Endothelial cell (in vitro differentiated cells): ENCODE data around the gene ELF5. TPM values are rescaled to one million over a fixed set of nuclear protein-coding genes. Genes with fewer than 3 reads are reported as not detected.

Experiments used
- DNase-seq: peaks from one replicate; pipeline ENCODE4 v3.0.0; 2021; ENCODE audit warnings: low spot score
- H3K27ac Mint-ChIP-seq: one replicate; pipeline ENCODE4 v1.8.0; 2021; ENCODE audit warnings: mixed read lengths, inconsistent platforms; ENCODE audit not compliant: unreplicated experiment
- H3K27me3 Mint-ChIP-seq: one replicate; pipeline ENCODE4 v1.8.0; 2021; ENCODE audit warnings: mild to moderate bottlenecking, moderate library complexity, mixed read lengths, inconsistent platforms; ENCODE audit not compliant: unreplicated experiment
- H3K36me3 Mint-ChIP-seq: one replicate; pipeline ENCODE4 v1.8.0; 2021; ENCODE audit warnings: mild to moderate bottlenecking, low read depth, mixed read lengths, inconsistent platforms; ENCODE audit not compliant: unreplicated experiment
- H3K4me1 Mint-ChIP-seq: one replicate; pipeline ENCODE4 v1.8.0; 2021; ENCODE audit warnings: mild to moderate bottlenecking, mixed read lengths, inconsistent platforms; ENCODE audit not compliant: unreplicated experiment
- H3K4me3 Mint-ChIP-seq: one replicate; pipeline ENCODE4 v1.8.0; 2021; ENCODE audit warnings: mild to moderate bottlenecking, mixed read lengths, inconsistent platforms; ENCODE audit not compliant: unreplicated experiment
- H3K9me3 Mint-ChIP-seq: one replicate; pipeline ENCODE4 v1.8.0; 2021; ENCODE audit warnings: mixed read lengths, inconsistent platforms; ENCODE audit not compliant: unreplicated experiment
- CTCF ChIP-seq: fragments of 200-600 bp; sonication (generic); IDR thresholded peaks from one replicate; pipeline ENCODE4 v1.5.0; 2021; ENCODE audit warnings: antibody characterized with exemption; ENCODE audit not compliant: unreplicated experiment
- total RNA-seq: library from RNA; stranded (reverse); fragmentation: NEBNext Ultra II Directional; extraction: Animal tissue kit (Norgen Biotek cat#: 25700); gene quantifications from one replicate; pipeline ENCODE4 v1.2.1, GENCODE V29; 2021; ENCODE audit not compliant: unreplicated experiment

ELF5 gene
- total RNA-seq, 1 donor from 2014 or later: not detected

GRCh38 chr11:34530545-34531234, 17.1 kb upstream of the ELF5 start:
- Mint-ChIP-seq H3K27me3 (peaks cover 4% of the 10 kb centered on the region), H3K4me3 (no peak overlapping the region), H3K4me1 (no peaks in the 10 kb centered on the region), H3K27ac (no peak overlapping the region), H3K36me3 (no peaks in the 10 kb centered on the region), H3K9me3 (no peaks in the 10 kb centered on the region)
- no peak for DNase-seq
- TF ChIP-seq CTCF: no peak

- Mint-ChIP-seq H3K4me1 (no peaks in the 10 kb centered on the region), H3K9me3 (no peaks in the 10 kb centered on the region), H3K4me3 (no peak overlapping the region), H3K36me3 (no peaks in the 10 kb centered on the region), H3K27me3 (peaks cover 4% of the 10 kb centered on the region), H3K27ac (no peak overlapping the region)
- no peak for TF ChIP-seq CTCF
- no peak for DNase-seq
Observed at GRCh38 chr11:34529643-34530042, 16.0 kb upstream of the ELF5 start.

- peaks cover 4% of the 10 kb centered on the region for H3K27me3 Mint-ChIP-seq
- no peak overlapping the region for H3K27ac Mint-ChIP-seq
- no peak overlapping the region for H3K4me3 Mint-ChIP-seq
- TF ChIP-seq CTCF: no peak
- H3K9me3 Mint-ChIP-seq: no peaks in the 10 kb centered on the region
- no peaks in the 10 kb centered on the region for H3K4me1 Mint-ChIP-seq
- H3K36me3 Mint-ChIP-seq: no peaks in the 10 kb centered on the region
- no peak for DNase-seq
Observed at GRCh38 chr11:34528072-34528471, 14.5 kb upstream of the ELF5 start.

DNA sequence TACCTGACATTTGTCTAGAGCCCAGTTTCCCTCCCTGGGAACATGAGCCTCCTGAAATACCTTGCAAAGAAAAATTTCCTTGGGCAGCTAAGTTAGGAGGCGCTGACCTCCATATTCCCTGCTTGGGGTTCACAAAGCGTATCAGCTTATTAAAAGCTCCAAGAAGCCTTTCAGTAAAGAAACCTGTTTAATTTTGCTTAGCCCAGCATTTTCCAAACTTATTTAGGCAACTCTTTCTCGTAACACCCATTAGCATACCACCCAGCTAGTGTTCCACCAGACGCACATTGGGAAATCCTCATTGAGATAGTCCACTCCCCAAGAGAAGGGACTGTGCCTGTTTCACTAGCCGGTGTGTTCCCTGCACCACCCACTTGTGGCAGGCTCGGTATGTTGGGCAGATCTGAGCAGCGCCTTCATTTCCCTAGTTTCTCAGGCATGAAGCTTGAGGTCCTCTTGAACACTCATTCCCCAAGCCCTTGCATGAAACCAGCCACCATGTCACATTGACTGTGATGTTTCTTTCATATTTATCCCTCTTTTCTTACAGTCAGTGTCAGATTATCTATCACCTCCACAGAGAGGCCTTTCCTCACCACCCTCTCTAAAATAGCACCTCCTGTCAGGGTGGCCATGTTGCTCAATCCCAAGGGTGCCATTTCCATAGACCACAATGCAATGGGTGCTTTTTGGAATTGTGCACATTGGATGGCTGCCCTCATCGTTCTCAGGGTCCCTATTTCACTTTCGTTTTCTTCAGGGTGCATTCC, 12.5 kb upstream of the ELF5 start:
- no peak for DNase-seq
- no peaks in the 10 kb centered on the region for H3K36me3 Mint-ChIP-seq
- peak overlapping the region; percentile 11 for H3K27ac Mint-ChIP-seq
- peaks cover 4% of the 10 kb centered on the region for H3K27me3 Mint-ChIP-seq
- no peak overlapping the region for H3K4me3 Mint-ChIP-seq
- H3K4me1 Mint-ChIP-seq: no peaks in the 10 kb centered on the region
- no peaks in the 10 kb centered on the region for H3K9me3 Mint-ChIP-seq
- no peak for TF ChIP-seq CTCF

DNA sequence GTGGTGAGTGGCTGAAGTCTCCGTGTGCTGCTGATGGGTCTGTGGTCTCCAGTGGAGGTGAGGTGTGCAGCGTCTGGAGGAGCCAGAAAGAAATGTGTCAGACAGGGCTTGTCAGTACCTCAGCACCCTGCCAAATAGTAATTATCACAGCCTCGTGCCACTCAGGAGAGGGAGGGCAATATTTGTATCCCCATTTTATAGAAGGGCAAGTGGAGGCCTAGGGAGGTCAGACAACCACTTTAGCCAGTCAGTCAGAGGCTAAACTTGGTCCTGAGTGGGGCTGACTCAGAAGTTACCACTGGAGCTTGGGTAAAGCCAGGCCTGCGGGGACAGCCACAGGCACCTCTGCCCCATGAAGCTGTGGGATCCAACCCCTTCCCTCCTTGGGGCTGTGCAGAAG, 11.5 kb upstream of the ELF5 start:
- TF ChIP-seq CTCF: no peak
- Mint-ChIP-seq H3K9me3 (no peaks in the 10 kb centered on the region), H3K4me1 (no peaks in the 10 kb centered on the region), H3K27ac (no peak overlapping the region), H3K36me3 (no peaks in the 10 kb centered on the region), H3K4me3 (no peak overlapping the region), H3K27me3 (peaks cover 4% of the 10 kb centered on the region)
- no peak for DNase-seq
